ENCODE measurements around the gene DNAJC22.

- no peak for TF ChIP-seq TCF7 (CRISPR knock-in tag; IDR thresholded peaks at IDR 0.05; ENCODE audit: low read depth)
- no peak for TF ChIP-seq MAX (CRISPR knock-in tag; IDR thresholded peaks at IDR 0.05)
- no peak for TF ChIP-seq E2F5 (CRISPR knock-in tag; IDR thresholded peaks at IDR 0.05)
- no peak for TF ChIP-seq CTCF (IDR thresholded peaks at IDR 0.05)
- no peak for TF ChIP-seq JUN (CRISPR knock-in tag; IDR thresholded peaks at IDR 0.05)
- no peak for TF ChIP-seq MYBL2 (CRISPR knock-in tag; IDR thresholded peaks at IDR 0.05)
- TF ChIP-seq CREB1 (CRISPR knock-in tag; IDR thresholded peaks at IDR 0.05) = no peak
Observed at GRCh38 chr12:49328816-49329215, 17.9 kb upstream of the DNAJC22 start.

Data from WTC11 (cell line).